ENCODE data around the gene RAPSN. TPM values are rescaled to one million over a fixed set of nuclear protein-coding genes. Genes with fewer than 3 reads are reported as not detected.

Gene RAPSN
- total RNA-seq: 0.42 TPM

DNA sequence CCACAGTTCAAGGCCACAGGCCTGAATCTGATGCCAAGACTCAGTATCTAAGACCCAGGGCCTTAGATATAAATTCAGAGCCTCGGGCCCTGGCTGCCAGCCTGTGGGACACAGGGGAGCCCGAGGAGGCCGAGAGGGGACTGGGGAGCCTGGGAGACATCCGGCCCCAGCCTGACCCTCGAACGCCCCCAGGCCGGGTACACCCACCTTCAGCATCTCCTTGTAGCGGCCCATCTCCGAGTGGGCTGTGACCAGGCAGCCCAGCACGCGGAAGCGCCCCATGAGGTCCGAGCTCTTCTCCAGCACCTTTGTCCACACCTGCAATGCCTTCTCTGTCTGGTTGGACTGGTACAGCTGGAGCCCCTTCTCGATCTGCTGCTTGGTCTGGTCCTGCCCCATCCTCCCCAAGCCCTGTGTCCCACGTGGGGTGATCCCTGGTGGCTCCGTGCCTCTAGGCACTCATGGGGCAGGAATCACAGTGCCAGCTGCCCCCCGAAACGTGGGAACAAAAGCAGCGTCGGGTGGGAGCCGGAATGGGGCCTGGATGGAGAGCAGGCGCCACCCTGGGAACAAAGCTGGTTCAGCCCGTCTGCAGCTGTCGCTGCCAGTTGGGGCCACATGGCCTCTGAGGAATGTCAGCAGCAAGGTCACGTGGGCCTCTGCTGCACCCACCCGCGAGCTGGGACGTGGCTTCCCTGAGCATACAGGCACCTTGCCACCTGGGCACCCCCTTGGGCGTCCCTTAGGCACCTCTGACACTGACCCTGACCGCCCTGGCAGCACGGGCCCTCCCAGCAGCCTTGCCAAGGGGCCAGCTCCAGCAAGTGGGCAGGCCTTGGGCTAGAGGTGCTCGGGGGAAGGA, at the start of gene RAPSN:
TSS of gene RAPSN (minus strand) at position 571 of the 862 bp plus-strand sequence. CDS start at position 399, 172 bp downstream.
- Histone ChIP-seq H3K9me3 (ENCODE audit: low read depth, low read length) (no peaks in the 10 kb centered on the region), H3K4me3 (ENCODE audit: low read length) (no peak within 1 kb of the TSS), H3K4me1 (ENCODE audit: insufficient read depth, low read length) (no peaks in the 10 kb centered on the region), H3K27me3 (ENCODE audit: insufficient read depth, low read length) (no peaks in the 10 kb centered on the region)

DNA sequence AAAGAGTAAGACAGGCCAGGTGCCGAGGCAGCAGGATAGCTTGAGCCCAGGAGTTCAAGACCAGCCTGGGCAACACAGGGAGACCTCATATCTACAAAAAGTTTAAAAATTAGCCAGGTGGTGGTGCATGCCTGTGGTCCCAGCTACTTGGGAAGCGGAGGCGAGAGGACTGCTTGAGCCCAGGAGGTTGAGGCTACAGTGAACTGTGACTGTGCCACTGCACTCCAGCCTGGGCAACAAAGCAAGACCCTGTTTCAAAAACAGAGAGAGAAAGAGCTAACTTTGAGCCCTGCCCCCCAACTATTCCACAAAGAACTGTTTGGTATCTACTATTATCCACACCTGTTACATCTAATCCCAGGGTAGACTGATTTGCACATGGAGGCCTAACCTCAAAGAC, 49.2 kb upstream of the RAPSN start:
- no peaks in the 10 kb centered on the region for H3K27me3 ChIP-seq (ENCODE audit: insufficient read depth, low read length)
- no peaks in the 10 kb centered on the region for H3K9me3 ChIP-seq (ENCODE audit: low read depth, low read length)
- no peak overlapping the region for H3K4me3 ChIP-seq (ENCODE audit: low read length)
- H3K4me1 ChIP-seq (ENCODE audit: insufficient read depth, low read length): peaks cover 61% of the 10 kb centered on the region

GRCh38 chr11:47496808-47497207, 47.9 kb upstream of the RAPSN start:
- Histone ChIP-seq H3K4me3 (ENCODE audit: low read length) (no peak overlapping the region), H3K4me1 (ENCODE audit: insufficient read depth, low read length) (peaks cover 61% of the 10 kb centered on the region), H3K9me3 (ENCODE audit: low read depth, low read length) (no peaks in the 10 kb centered on the region), H3K27me3 (ENCODE audit: insufficient read depth, low read length) (no peaks in the 10 kb centered on the region)

DNA sequence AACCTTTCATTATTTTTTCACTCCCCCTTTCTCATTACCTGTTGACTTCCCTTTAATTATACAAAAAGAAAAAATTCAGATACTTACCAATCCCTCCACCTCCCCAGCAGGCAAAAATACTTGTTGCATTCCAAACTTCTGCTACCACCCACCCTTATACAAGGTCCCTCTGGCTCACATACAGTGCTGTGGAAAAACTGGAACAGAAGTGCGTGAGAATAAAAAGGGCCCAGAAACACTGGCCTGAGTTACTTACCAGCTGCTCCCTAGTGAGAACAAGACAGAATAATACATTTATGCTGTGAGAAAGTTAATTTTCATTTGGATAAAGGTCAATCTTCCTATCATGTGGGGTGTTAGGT, 46.9 kb upstream of the RAPSN start:
- Histone ChIP-seq H3K4me3 (ENCODE audit: low read length) (no peak overlapping the region), H3K9me3 (ENCODE audit: low read depth, low read length) (no peaks in the 10 kb centered on the region), H3K27me3 (ENCODE audit: insufficient read depth, low read length) (no peaks in the 10 kb centered on the region), H3K4me1 (ENCODE audit: insufficient read depth, low read length) (peaks cover 55% of the 10 kb centered on the region)

GRCh38 chr11:47495011-47495855, 46.3 kb upstream of the RAPSN start:
- Histone ChIP-seq H3K4me3 (ENCODE audit: low read length) (no peak overlapping the region), H3K27me3 (ENCODE audit: insufficient read depth, low read length) (no peaks in the 10 kb centered on the region), H3K9me3 (ENCODE audit: low read depth, low read length) (no peaks in the 10 kb centered on the region), H3K4me1 (ENCODE audit: insufficient read depth, low read length) (peaks cover 49% of the 10 kb centered on the region)

DNA sequence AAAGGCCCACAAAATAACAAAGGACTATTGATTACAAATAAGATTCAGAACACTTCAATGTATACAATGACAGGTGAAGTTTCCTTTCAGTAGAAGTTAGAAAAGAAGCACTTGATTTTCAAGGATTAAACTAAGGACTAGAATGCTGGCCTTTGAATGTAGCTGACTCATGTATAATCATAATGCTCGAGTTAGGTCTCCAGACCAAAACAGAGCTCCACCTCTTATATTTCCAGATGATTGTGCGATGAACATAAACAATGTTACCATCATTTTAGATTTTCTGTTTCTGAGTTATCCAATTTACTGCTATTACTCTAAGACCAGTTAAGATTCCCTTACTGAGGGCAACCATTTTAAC, 40.4 kb upstream of the RAPSN start:
- Histone ChIP-seq H3K4me1 (ENCODE audit: insufficient read depth, low read length) (peaks cover 5% of the 10 kb centered on the region), H3K27me3 (ENCODE audit: insufficient read depth, low read length) (no peaks in the 10 kb centered on the region), H3K9me3 (ENCODE audit: low read depth, low read length) (no peaks in the 10 kb centered on the region), H3K4me3 (ENCODE audit: low read length) (no peak overlapping the region)

DNA sequence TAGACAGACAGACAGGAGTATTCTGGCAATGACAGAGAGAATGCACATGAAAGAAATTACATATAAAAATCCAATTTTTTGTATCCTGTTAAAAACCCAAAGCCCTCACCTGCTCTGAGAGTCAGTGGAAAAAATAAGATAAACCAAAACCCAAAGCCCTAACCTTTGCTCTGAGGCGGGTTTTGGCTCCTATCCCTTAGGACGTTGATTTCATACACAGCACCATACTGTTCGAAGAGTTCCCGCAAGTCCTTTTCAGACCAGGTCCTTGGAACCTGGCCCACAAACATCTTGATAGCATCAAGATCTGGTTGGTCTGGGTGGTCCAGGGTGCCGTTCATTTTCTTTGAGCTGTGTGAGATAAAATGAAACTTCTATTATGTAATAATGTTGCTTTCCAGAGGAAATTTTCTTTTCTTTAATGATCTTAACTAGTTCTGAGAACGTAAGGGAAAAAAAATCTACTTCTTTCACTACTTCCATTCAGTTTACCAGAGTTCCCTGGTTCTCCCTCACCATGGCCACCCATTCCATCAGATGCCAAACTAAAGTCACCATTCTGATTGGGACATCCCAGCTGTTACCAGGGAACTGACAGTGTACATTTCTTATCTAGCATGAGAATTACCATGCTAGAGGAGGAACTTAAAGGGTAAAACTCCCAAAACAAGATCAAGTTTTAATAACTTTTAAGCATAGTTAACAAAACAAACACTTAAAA, 39.9 kb upstream of the RAPSN start:
- Histone ChIP-seq H3K4me1 (ENCODE audit: insufficient read depth, low read length) (peaks cover 8% of the 10 kb centered on the region), H3K27me3 (ENCODE audit: insufficient read depth, low read length) (no peaks in the 10 kb centered on the region), H3K4me3 (ENCODE audit: low read length) (no peak overlapping the region), H3K9me3 (ENCODE audit: low read depth, low read length) (no peaks in the 10 kb centered on the region)

DNA sequence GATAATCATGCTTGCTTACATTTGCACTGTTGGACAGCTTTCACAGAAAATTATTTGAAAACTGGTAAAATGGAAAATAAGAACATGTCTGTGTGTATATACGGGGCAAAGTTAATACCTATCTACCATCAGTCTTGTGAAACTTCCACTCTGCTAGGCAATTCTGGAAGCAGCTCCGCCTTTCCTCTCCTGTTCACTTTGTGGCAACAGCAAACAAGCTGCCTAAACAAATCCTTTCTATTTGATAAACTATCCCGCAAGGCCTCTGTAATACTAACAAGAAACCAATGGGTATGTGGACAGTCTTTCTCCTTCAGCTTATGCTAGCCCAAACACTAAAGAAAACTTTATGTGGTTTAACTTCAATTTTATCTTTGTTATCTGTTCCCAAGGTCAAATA, 39.2 kb upstream of the RAPSN start:
- H3K9me3 ChIP-seq (ENCODE audit: low read depth, low read length): no peaks in the 10 kb centered on the region
- H3K4me1 ChIP-seq (ENCODE audit: insufficient read depth, low read length): peaks cover 10% of the 10 kb centered on the region
- H3K4me3 ChIP-seq (ENCODE audit: low read length): no peak overlapping the region
- no peaks in the 10 kb centered on the region for H3K27me3 ChIP-seq (ENCODE audit: insufficient read depth, low read length)

- no peak overlapping the region for H3K4me3 ChIP-seq (ENCODE audit: low read length)
- H3K9me3 ChIP-seq (ENCODE audit: low read depth, low read length): no peaks in the 10 kb centered on the region
- H3K4me1 ChIP-seq (ENCODE audit: insufficient read depth, low read length): peaks cover 10% of the 10 kb centered on the region
- H3K27me3 ChIP-seq (ENCODE audit: insufficient read depth, low read length): no peaks in the 10 kb centered on the region
These were observed 38.5 kb upstream of the RAPSN start for GRCh38 chr11:47487421-47487820.

DNA sequence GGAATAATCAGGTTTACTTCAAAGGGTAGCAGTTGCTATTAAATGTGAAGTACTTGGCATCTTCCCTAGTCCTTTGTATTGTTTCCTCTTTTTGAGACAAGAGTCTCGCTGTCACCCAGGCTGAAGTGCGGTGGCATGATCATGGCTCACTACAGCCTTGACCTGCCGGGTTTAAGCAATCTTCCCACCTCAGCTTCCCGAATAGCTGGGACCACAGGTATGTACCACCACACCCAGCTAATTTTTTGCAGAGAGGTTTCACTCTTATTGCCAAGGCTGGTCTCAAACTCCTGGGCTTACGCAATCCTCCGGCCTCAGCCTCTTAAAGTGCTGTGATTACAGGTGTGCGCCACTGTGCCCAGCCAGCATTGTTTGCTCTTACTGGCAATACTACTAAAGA, 36.2 kb upstream of the RAPSN start:
- Histone ChIP-seq H3K4me1 (ENCODE audit: insufficient read depth, low read length) (peaks cover 10% of the 10 kb centered on the region), H3K9me3 (ENCODE audit: low read depth, low read length) (no peaks in the 10 kb centered on the region), H3K27me3 (ENCODE audit: insufficient read depth, low read length) (no peaks in the 10 kb centered on the region), H3K4me3 (ENCODE audit: low read length) (no peak overlapping the region)

DNA sequence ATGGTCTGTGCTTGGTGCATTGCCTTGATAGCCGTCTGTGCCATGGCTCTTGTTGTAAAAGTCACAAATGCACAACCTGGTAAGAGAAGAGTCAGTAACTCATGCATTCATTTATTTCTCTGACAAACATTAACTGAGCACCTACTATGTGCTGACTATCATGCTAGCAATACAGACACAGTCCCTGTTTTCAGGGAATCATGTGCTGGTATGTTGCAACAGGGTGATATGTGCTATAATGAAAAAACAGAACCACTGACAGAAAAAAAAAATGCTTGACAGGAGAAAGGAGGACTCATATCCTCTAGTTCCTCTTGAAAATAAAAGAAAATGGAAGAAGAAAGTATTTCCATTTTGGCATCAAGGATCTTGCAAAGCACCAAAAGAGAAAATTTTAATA, 34.5 kb upstream of the RAPSN start:
- Histone ChIP-seq H3K9me3 (ENCODE audit: low read depth, low read length) (no peaks in the 10 kb centered on the region), H3K4me3 (ENCODE audit: low read length) (no peak overlapping the region), H3K27me3 (ENCODE audit: insufficient read depth, low read length) (no peaks in the 10 kb centered on the region), H3K4me1 (ENCODE audit: insufficient read depth, low read length) (peaks cover 10% of the 10 kb centered on the region)

DNA sequence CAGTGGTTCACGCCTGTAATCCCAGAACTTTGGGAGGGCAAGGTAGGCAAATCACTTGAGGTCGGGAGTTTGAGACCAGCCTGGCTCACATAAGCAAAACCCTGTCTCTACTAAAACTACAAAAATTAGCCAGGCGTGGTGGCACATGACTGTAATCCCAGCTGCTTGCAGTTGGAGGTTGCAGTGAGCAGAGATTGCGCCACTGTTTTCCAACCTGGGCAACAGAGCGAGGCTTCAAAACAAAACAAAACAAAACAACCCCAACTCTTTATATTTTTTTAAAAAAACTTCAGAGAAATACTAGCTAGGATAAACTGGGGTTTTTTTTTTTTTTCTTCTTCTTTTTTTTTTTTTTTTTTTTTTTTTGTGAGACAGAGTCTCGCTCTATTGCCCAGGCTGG, 31.8 kb upstream of the RAPSN start:
- peaks cover 10% of the 10 kb centered on the region for H3K4me1 ChIP-seq (ENCODE audit: insufficient read depth, low read length)
- H3K27me3 ChIP-seq (ENCODE audit: insufficient read depth, low read length): no peaks in the 10 kb centered on the region
- no peaks in the 10 kb centered on the region for H3K9me3 ChIP-seq (ENCODE audit: low read depth, low read length)
- no peak overlapping the region for H3K4me3 ChIP-seq (ENCODE audit: low read length)

DNA sequence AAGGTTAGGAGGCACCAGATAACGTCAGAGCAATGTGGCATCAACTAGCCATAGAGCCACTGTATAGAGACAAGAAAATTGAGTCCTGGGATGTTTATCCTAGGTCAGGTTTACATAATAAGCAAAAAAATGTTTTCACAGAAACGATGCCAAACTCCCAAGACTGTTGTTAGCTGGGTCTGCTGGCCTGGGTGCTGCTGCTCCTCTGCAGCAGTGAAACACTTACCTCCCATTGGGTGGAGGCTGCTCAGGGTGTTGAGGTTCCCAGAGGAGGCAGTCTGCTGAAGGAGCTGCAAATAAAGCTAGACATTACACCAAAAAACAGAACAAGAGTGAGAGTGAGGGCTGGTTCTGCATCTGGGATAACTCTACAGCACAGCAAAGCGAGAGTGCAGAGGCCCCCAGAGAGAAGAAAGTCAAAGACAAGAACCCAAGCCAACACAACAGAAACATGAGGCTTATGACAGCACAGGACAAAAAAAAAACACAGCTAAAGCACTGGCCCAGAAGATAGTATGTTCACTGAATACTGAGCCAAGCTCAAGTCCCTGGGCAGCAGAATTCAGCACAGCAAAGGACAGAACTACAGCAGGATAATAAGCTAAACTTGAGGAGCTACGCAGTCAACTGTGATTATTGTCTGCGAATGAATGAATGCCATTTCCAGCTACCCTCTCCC, 29.9 kb upstream of the RAPSN start:
- Histone ChIP-seq H3K9me3 (ENCODE audit: low read depth, low read length) (no peaks in the 10 kb centered on the region), H3K27me3 (ENCODE audit: insufficient read depth, low read length) (no peaks in the 10 kb centered on the region), H3K4me1 (ENCODE audit: insufficient read depth, low read length) (peaks cover 2% of the 10 kb centered on the region), H3K4me3 (ENCODE audit: low read length) (no peak overlapping the region)

GRCh38 chr11:47477753-47478152, 28.8 kb upstream of the RAPSN start:
- no peaks in the 10 kb centered on the region for H3K4me1 ChIP-seq (ENCODE audit: insufficient read depth, low read length)
- no peaks in the 10 kb centered on the region for H3K27me3 ChIP-seq (ENCODE audit: insufficient read depth, low read length)
- no peaks in the 10 kb centered on the region for H3K9me3 ChIP-seq (ENCODE audit: low read depth, low read length)
- no peak overlapping the region for H3K4me3 ChIP-seq (ENCODE audit: low read length)

DNA sequence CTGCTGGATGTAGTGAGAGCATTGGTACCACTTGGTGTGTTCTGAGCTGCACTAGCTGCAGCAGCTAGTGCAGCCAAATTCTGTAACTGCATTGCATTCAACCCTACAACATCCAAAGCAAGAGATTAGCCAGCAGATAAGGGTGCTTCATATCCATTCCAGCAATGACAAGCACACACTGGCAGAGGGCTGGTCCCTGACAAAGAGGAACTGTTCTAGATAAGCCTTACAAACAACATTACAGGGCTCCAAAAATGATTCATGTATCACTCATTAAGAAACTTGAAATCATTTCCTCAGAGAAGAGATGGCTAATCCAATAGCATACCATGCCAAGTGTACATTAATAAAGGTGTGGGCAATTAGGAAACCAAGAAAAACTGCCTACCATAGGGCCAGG, 28.4 kb upstream of the RAPSN start:
- Histone ChIP-seq H3K4me1 (ENCODE audit: insufficient read depth, low read length) (no peaks in the 10 kb centered on the region), H3K27me3 (ENCODE audit: insufficient read depth, low read length) (no peaks in the 10 kb centered on the region), H3K9me3 (ENCODE audit: low read depth, low read length) (no peaks in the 10 kb centered on the region), H3K4me3 (ENCODE audit: low read length) (no peak overlapping the region)
